GM23338 (cell line): ENCODE data around the gene GSC2. TPM values are rescaled to one million over a fixed set of nuclear protein-coding genes. Genes with fewer than 3 reads are reported as not detected.

ENCODE experiments used
- ATAC-seq: fragments of 200-7000 bp; cut with Tn5 transposase; 3 replicates; pipeline ENCODE4 v1.9.1; 2020
- DNase-seq: peaks from one replicate; pipeline ENCODE4 v3.0.0-alpha.2; 2015; ENCODE audit warnings: low spot score
- H2AFZ ChIP-seq: fragments of 200-600 bp; sonication (generic); 2 replicates; pipeline ENCODE4 v1.8.0; 2016; ENCODE audit warnings: antibody characterized with exemption, mild to moderate bottlenecking, moderate library complexity
- H3F3A ChIP-seq: fragments of 200-600 bp; sonication (generic); replicated peaks from 2 replicates; pipeline ENCODE4 v1.8.0; 2017; ENCODE audit warnings: antibody characterized with exemption, mixed run types, low read depth
- H3K27ac ChIP-seq: fragments of 200-600 bp; sonication (generic); 2 replicates; pipeline ENCODE4 v1.6.1; 2016; ENCODE audit warnings: low read depth
- H3K27me3 ChIP-seq: fragments of 200-600 bp; sonication (generic); 2 replicates; pipeline ENCODE4 v1.8.0; 2016; ENCODE audit warnings: mild to moderate bottlenecking, mixed run types, moderate library complexity; ENCODE audit not compliant: insufficient read depth
- H3K36me3 ChIP-seq: fragments of 200-600 bp; sonication (generic); 2 replicates; pipeline ENCODE4 v1.8.0; 2016; ENCODE audit warnings: mild to moderate bottlenecking; ENCODE audit not compliant: insufficient read depth
- H3K4me1 ChIP-seq: fragments of 200-600 bp; sonication (generic); 2 replicates; pipeline ENCODE4 v1.8.0; 2016; ENCODE audit warnings: mild to moderate bottlenecking, moderate library complexity; ENCODE audit not compliant: insufficient read depth
- H3K4me2 ChIP-seq: fragments of 200-600 bp; sonication (generic); 2 replicates; pipeline ENCODE4 v1.7.1; 2017; ENCODE audit warnings: mixed run types
- H3K4me3 ChIP-seq: fragments of 200-600 bp; sonication (generic); 2 replicates; pipeline ENCODE4 v1.6.1; 2016; ENCODE audit warnings: mixed run types
- H3K79me2 ChIP-seq: fragments of 200-600 bp; sonication (generic); replicated peaks from 2 replicates; pipeline ENCODE4 v1.8.0; 2017; ENCODE audit warnings: mild to moderate bottlenecking; ENCODE audit not compliant: insufficient read depth
- H3K9me2 ChIP-seq: fragments of 200-600 bp; sonication (generic); 2 replicates; pipeline ENCODE4 v1.8.0; 2017; ENCODE audit not compliant: insufficient read depth
- H4K20me1 ChIP-seq: fragments of 200-600 bp; sonication (generic); replicated peaks from 2 replicates; pipeline ENCODE4 v1.8.0; 2017; ENCODE audit warnings: mild to moderate bottlenecking; ENCODE audit not compliant: insufficient read depth
- H3K27ac Mint-ChIP-seq: 2 replicates; pipeline ENCODE4 v1.8.0; 2020; ENCODE audit warnings: inconsistent platforms, mild to moderate bottlenecking, moderate library complexity, mixed read lengths
- H3K27me3 Mint-ChIP-seq: 3 replicates; pipeline ENCODE4 v1.8.0; 2022; ENCODE audit warnings: low read depth, mild to moderate bottlenecking, moderate library complexity, mixed read lengths, inconsistent platforms; ENCODE audit not compliant: insufficient read depth, poor library complexity
- H3K36me3 Mint-ChIP-seq: 3 replicates; pipeline ENCODE4 v1.8.0; 2021; ENCODE audit warnings: low read depth, mild to moderate bottlenecking, inconsistent platforms, moderate library complexity, mixed read lengths
- H3K4me1 Mint-ChIP-seq: 3 replicates; pipeline ENCODE4 v1.8.0; 2020; ENCODE audit warnings: mild to moderate bottlenecking, inconsistent platforms, mixed read lengths
- H3K4me3 Mint-ChIP-seq: 3 replicates; pipeline ENCODE4 v1.8.0; 2021; ENCODE audit warnings: moderate library complexity, mild to moderate bottlenecking, inconsistent platforms, mixed read lengths
- H3K9me3 Mint-ChIP-seq: 3 replicates; pipeline ENCODE4 v1.8.0; 2020; ENCODE audit warnings: moderate library complexity, mild to moderate bottlenecking, inconsistent platforms, mixed read lengths
- CREB1 ChIP-seq: fragments of 250-450 bp; sonication (Bioruptor Pico); IDR thresholded peaks from 2 replicates; pipeline ENCODE4 v1.5.0; 2020; ENCODE audit warnings: low read depth, mild to moderate bottlenecking, moderate library complexity
- CTCF ChIP-seq, 2 experiments: fragments of 200-600 bp in 1 of 2; sonication (generic) in 1 of 2; conservative IDR thresholded peaks; 2 replicates each; pipeline versions ENCODE4 v1.5.1 to v1.6.1; 2016 to 2017; ENCODE audit warnings: antibody characterized with exemption in 2 of 2, low read depth in 2 of 2, mild to moderate bottlenecking in 2 of 2, moderate library complexity in 1 of 2
- ETS1 ChIP-seq: IDR thresholded peaks from 2 replicates; pipeline ENCODE4 v1.6.1; 2016; ENCODE audit warnings: antibody characterized with exemption
- EZH2 ChIP-seq: fragments of 200-600 bp; sonication (generic); IDR thresholded peaks from one replicate; pipeline ENCODE4 v1.8.0; 2017; ENCODE audit warnings: antibody characterized with exemption, mild to moderate bottlenecking, low read depth; ENCODE audit not compliant: unreplicated experiment
- EZH2phosphoT487 ChIP-seq: fragments of 200-600 bp; sonication (generic); IDR thresholded peaks from one replicate; pipeline ENCODE4 v1.8.1; 2018; ENCODE audit warnings: antibody characterized with exemption; ENCODE audit not compliant: unreplicated experiment
- JUNB ChIP-seq: IDR thresholded peaks from one replicate; pipeline ENCODE4 v1.6.1; 2016; ENCODE audit warnings: antibody characterized with exemption; ENCODE audit not compliant: unreplicated experiment
- NANOG ChIP-seq: IDR thresholded peaks from 2 replicates; pipeline ENCODE4 v1.6.1; 2016; ENCODE audit warnings: antibody characterized with exemption, borderline replicate concordance
- POLR2AphosphoS5 ChIP-seq: IDR thresholded peaks from 2 replicates; pipeline ENCODE4 v1.6.1; 2016; ENCODE audit warnings: antibody characterized with exemption, low read depth
- REST ChIP-seq: IDR thresholded peaks from one replicate; pipeline ENCODE4 v1.6.1; 2018; ENCODE audit warnings: antibody characterized with exemption; ENCODE audit not compliant: unreplicated experiment
- STAT1 ChIP-seq: IDR thresholded peaks from one replicate; pipeline ENCODE4 v1.6.1; 2016; ENCODE audit warnings: antibody characterized with exemption; ENCODE audit not compliant: unreplicated experiment
- ZNF114 ChIP-seq: fragments of 250-450 bp; sonication (Bioruptor Pico); IDR thresholded peaks from 2 replicates; pipeline ENCODE4 v1.5.0; 2020; ENCODE audit warnings: mild to moderate bottlenecking, moderate library complexity
- ZNF331 ChIP-seq: fragments of 250-450 bp; sonication (Bioruptor Pico); IDR thresholded peaks from 2 replicates; pipeline ENCODE4 v1.5.0; 2020; ENCODE audit warnings: low read depth, mild to moderate bottlenecking, moderate library complexity
- ZNF462 ChIP-seq: fragments of 250-450 bp; sonication (Bioruptor Pico); IDR thresholded peaks from 2 replicates; pipeline ENCODE4 v1.5.0; 2020; ENCODE audit warnings: mild to moderate bottlenecking, moderate library complexity
- polyA plus RNA-seq: library from polyadenylated mRNA; unstranded; fragments of >200 nt; fragmentation: Nextera tagmentation; extraction: Ambion mirVana; gene quantifications from 2 replicates; pipeline ENCODE4 v1.2.1, GENCODE V29; 2016
- total RNA-seq: library from RNA; depleted of rRNA; stranded (reverse); fragments of >200 nt; shearing (Covaris generic); gene quantifications from 2 replicates; pipeline ENCODE4 v1.2.3, GENCODE V29; 2014

The GSC2 gene
- total and polyA plus RNA-seq, 2 experiments from 2014 or later: not detected

GRCh38 chr22:19193879-19194278 is 43.8 kb upstream of the GSC2 start:
- TF ChIP-seq NANOG (no peak), JUNB (no peak), ETS1 (no peak), ZNF114 (CRISPR knock-in tag) (no peak), POLR2AphosphoS5 (no peak), REST (no peak), ZNF331 (CRISPR knock-in tag) (no peak), ZNF462 (CRISPR knock-in tag) (no peak), EZH2phosphoT487 (no peak), CREB1 (CRISPR knock-in tag) (no peak), CTCF (conservative IDR thresholded peaks at IDR 0.05; ENCODE audit: low read depth in 2 of 2) (no peak), EZH2 (no peak), STAT1 (no peak)
- Mint-ChIP-seq H3K36me3 (peaks cover 46% of the 10 kb centered on the region), H3K4me3 (no peak overlapping the region), H3K27ac (no peak overlapping the region), H3K9me3 (no peaks in the 10 kb centered on the region; the same call in 2 of the 3 replicates), H3K4me1 (peaks cover 7% of the 10 kb centered on the region), H3K27me3 (peaks cover 5% of the 10 kb centered on the region)
- H3F3A ChIP-seq: no peaks in the 10 kb centered on the region
- 0 out of 2 replicates have a peak, but pooled peaks cover 3% of the 10 kb centered on the region for H4K20me1 ChIP-seq
- ATAC-seq: no peak
- no peaks in the 10 kb centered on the region for H3K4me1 ChIP-seq
- no peaks in the 10 kb centered on the region for H3K27me3 ChIP-seq
- H3K79me2 ChIP-seq: no peaks in the 10 kb centered on the region
- no peak for DNase-seq
- no peaks in the 10 kb centered on the region for H3K9me2 ChIP-seq
- H3K27ac ChIP-seq: no peak overlapping the region
- H2AFZ ChIP-seq: no peak overlapping the region
- no peak overlapping the region for H3K4me2 ChIP-seq
- no peak overlapping the region for H3K4me3 ChIP-seq
- H3K36me3 ChIP-seq: 0 out of 2 replicates have a peak, but pooled peaks cover 7% of the 10 kb centered on the region
